Body of pancreas (tissue), 4 donors: ENCODE data around the gene ELAVL4. TPM values are rescaled to one million over a fixed set of nuclear protein-coding genes. Genes with fewer than 3 reads are reported as not detected.

Source experiments
- ATAC-seq: fragments of 150-250 bp; one replicate; pipeline ENCODE4 v1.9.1; 2016
- DNase-seq, 4 donors: peaks; one replicate each; pipeline ENCODE4 v3.0.0-alpha.2; 2019
- H3K27ac ChIP-seq, 4 donors: fragments of 200-600 bp; sonication (generic); 1 replicate in 3 of 4; 2 replicates in 1 of 4; pipeline versions ENCODE4 v1.5.1 to v1.6.1; 2016 to 2019; ENCODE audit warnings: mild to moderate bottlenecking in 1 of 4, mixed read lengths in 1 of 4, moderate library complexity in 1 of 4
- H3K27me3 ChIP-seq, 2 donors: fragments of 200-600 bp; sonication (generic); one replicate each; pipeline ENCODE4 v1.6.0; 2016; ENCODE audit warnings: mild to moderate bottlenecking in 1 of 2
- H3K36me3 ChIP-seq, 2 donors: fragments of 200-600 bp; sonication (generic); replicated peaks in 1 of 2; 2 replicates each; pipeline ENCODE4 v1.5.1; 2016; ENCODE audit warnings: low read depth in 2 of 2; ENCODE audit not compliant: insufficient read depth in 1 of 2
- H3K4me1 ChIP-seq: fragments of 200-600 bp; sonication (generic); one replicate; pipeline ENCODE4 v1.6.0; 2016
- H3K4me3 ChIP-seq, 2 donors: fragments of 200-600 bp; sonication (generic); 1 replicate in 1 of 2; 2 replicates in 1 of 2; pipeline ENCODE4 v1.5.1; 2016 to 2019
- H3K9me3 ChIP-seq, 3 donors: fragments of 200-600 bp; sonication (generic); 1 replicate in 2 of 3; 2 replicates in 1 of 3; pipeline ENCODE4 v1.5.1; 2016
- POLR2A ChIP-seq, 3 donors: fragments of 450-650 bp; IDR thresholded peaks; one replicate each; pipeline ENCODE4 v1.6.1; 2016; ENCODE audit warnings: antibody characterized with exemption in 3 of 3, mild to moderate bottlenecking in 2 of 3
- WGBS, 2 donors: methylation state at CpG; one replicate each; pipeline ENCODE4 v1.1.5; 2017; 5-methylcytosine and 5-hydroxymethylcytosine counted together
- intact Hi-C: fragments of 100-400 bp; cut with DNase I; formaldehyde crosslinking; loops from one replicate; pipeline ENCODE4 v1.15.1; 2023
- total RNA-seq, 2 donors: library from RNA; depleted of rRNA; stranded (reverse); fragments of >200 nt; gene quantifications; one replicate each; pipeline ENCODE4 v1.1.0, GENCODE V29; 2016
- TF ChIP-seq, protein P1 (sequence below), 7 experiments: fragments of 450-650 bp in 4 of 7; fragments of 200-600 bp in 3 of 7; sonication (generic) in 3 of 7; IDR thresholded peaks; one replicate each; pipeline ENCODE4 v1.5.1; 2016 to 2019; ENCODE audit warnings: antibody characterized with exemption in 7 of 7

ELAVL4 gene
- total RNA-seq, 2 donors from 2014 or later: 1.0 TPM; not detected in 1

DNA sequence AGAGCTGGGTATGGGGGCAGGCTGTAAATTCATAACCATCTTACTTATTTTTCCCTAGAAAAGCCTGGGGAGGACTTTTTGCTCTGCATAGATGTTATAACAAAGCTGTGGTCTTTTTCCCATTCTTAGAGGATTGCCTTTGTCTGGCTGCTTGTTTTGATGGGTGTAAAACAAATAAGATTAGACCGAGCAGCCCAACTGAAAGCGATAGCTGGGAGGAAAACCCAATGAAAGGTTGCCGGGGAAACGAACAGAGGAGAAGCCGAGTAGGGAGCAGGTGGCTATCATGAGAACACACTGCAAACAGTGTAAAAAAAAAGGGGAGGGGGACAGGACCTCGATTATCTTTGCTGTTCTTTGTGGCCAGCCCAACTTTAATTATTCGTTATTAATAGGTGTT, 1.9 kb downstream of the ELAVL4 start:
- intact Hi-C loops: no loop called here
- H3K4me3 ChIP-seq: no peak overlapping the region
- H3K36me3 ChIP-seq: no peaks in the 10 kb centered on the region
- no peak for ATAC-seq
- no peak overlapping the region for H3K27ac ChIP-seq
- H3K9me3 ChIP-seq: no peaks in the 10 kb centered on the region
- 3 to 4% methylated on average over 7 of the region's 7 CpGs for WGBS, 2 donors
- peaks cover 0 to 16% of the 10 kb centered on the region in 2 donors for H3K27me3 ChIP-seq
- peaks cover 7% of the 10 kb centered on the region for H3K4me1 ChIP-seq
- peak in 2 of 4 donors; percentile 13 to 17 for DNase-seq
- TF ChIP-seq POLR2A (IDR thresholded peaks at IDR 0.05): no peak
- TF ChIP-seq, protein P1, sequence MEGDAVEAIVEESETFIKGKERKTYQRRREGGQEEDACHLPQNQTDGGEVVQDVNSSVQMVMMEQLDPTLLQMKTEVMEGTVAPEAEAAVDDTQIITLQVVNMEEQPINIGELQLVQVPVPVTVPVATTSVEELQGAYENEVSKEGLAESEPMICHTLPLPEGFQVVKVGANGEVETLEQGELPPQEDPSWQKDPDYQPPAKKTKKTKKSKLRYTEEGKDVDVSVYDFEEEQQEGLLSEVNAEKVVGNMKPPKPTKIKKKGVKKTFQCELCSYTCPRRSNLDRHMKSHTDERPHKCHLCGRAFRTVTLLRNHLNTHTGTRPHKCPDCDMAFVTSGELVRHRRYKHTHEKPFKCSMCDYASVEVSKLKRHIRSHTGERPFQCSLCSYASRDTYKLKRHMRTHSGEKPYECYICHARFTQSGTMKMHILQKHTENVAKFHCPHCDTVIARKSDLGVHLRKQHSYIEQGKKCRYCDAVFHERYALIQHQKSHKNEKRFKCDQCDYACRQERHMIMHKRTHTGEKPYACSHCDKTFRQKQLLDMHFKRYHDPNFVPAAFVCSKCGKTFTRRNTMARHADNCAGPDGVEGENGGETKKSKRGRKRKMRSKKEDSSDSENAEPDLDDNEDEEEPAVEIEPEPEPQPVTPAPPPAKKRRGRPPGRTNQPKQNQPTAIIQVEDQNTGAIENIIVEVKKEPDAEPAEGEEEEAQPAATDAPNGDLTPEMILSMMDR (IDR thresholded peaks at IDR 0.05): no peak

DNA sequence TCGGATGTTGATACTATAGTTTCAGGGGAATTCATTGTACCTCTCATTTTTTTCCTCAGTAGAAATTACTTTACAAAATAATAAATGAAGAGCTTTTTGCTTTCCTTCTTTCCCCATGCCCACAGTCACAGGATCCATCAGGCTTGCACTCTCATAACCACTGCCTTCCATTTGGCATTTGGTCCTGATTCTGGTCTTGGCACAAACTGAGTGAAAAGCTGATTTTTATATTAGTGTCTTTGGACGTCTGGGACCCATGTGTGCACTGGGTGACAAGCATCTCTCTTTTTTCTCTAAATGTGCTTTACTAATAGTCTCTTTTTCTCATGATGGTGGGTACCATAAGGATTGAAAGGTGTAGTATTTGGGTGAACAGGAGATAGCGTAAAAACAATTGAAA, 2.8 kb downstream of the ELAVL4 start:
- no peaks in the 10 kb centered on the region for H3K9me3 ChIP-seq
- ATAC-seq (no peak), DNase-seq (no peak)
- peaks cover 0 to 16% of the 10 kb centered on the region in 2 donors for H3K27me3 ChIP-seq
- intact Hi-C loops: no loop called here
- peaks cover 7% of the 10 kb centered on the region for H3K4me1 ChIP-seq
- WGBS, 2 donors: 61 to 62% methylated on average over 3 of the region's 3 CpGs
- no peaks in the 10 kb centered on the region for H3K36me3 ChIP-seq
- no peak overlapping the region for H3K27ac ChIP-seq
- TF ChIP-seq, protein P1 (IDR thresholded peaks at IDR 0.05): no peak
- no peak for TF ChIP-seq POLR2A (IDR thresholded peaks at IDR 0.05)
- H3K4me3 ChIP-seq: no peak overlapping the region

DNA sequence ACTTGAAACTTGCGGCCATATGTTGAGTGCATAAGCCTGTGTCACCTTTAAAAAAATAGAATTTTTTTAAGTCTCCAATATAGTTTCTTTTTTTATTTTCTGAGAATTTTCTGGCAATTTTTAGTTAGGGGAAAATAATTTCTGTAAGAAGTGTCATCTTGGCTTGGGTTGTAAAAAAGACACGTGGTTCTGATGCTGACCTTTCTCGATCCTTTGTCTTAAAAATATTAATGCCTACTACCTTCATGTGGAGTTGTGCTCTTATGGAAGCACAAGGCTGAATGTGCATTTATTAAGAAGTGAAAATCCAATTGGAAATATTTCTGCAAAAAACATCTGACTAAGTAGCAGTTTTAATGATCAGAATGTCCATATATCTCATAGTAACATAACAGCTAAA, 3.5 kb downstream of the ELAVL4 start:
- 74 to 83% methylated on average over 3 of the region's 3 CpGs for WGBS, 2 donors
- intact Hi-C loops: no loop called here
- no peak for DNase-seq
- Histone ChIP-seq H3K36me3 (no peaks in the 10 kb centered on the region), H3K9me3 (no peaks in the 10 kb centered on the region), H3K27me3 (peaks cover 0 to 16% of the 10 kb centered on the region in 2 donors), H3K4me1 (peaks cover 7% of the 10 kb centered on the region), H3K4me3 (no peak overlapping the region), H3K27ac (no peak overlapping the region)
- TF ChIP-seq POLR2A (IDR thresholded peaks at IDR 0.05): no peak
- TF ChIP-seq, protein P1 (IDR thresholded peaks at IDR 0.05): no peak
- no peak for ATAC-seq

- intact Hi-C loops: no loop called here
These were observed 14.4 kb downstream of the ELAVL4 start for GRCh38 chr1:50123071-50123470.

More at GRCh38 chr1:50123071-50123470, 14.4 kb downstream of the ELAVL4 start:
- H3K36me3 ChIP-seq: no peaks in the 10 kb centered on the region
- ATAC-seq: no peak
- no peaks in the 10 kb centered on the region for H3K27me3 ChIP-seq
- DNase-seq: no peak
- H3K4me3 ChIP-seq: no peak overlapping the region
- TF ChIP-seq, protein P1 (IDR thresholded peaks at IDR 0.05): no peak
- no peak for TF ChIP-seq POLR2A (IDR thresholded peaks at IDR 0.05)
- no peaks in the 10 kb centered on the region for H3K9me3 ChIP-seq
- H3K27ac ChIP-seq: no peak overlapping the region
- no peaks in the 10 kb centered on the region for H3K4me1 ChIP-seq
